Liver (tissue), 9 donors: ENCODE measurements around the gene LRRTM3. TPM values are rescaled to one million over a fixed set of nuclear protein-coding genes. Genes with fewer than 3 reads are reported as not detected.

ENCODE experiments used
- DNase-seq: peaks from one replicate; pipeline ENCODE4 v3.0.0-alpha.2; 2017; ENCODE audit warnings: low spot score
- H3K27ac ChIP-seq, 2 donors: one replicate each; pipeline ENCODE4 v1.7.0; 2013; ENCODE audit warnings: inconsistent platforms in 2 of 2, low read length in 2 of 2, control low read depth in 1 of 2, low read depth in 1 of 2, mild to moderate bottlenecking in 1 of 2
- H3K27me3 ChIP-seq, 4 donors: one replicate each; pipeline versions ENCODE4 v1.6.1 to v1.7.0; 2013; ENCODE audit warnings: low read length in 3 of 4, inconsistent platforms in 1 of 4, mild to moderate bottlenecking in 1 of 4, moderate library complexity in 1 of 4; ENCODE audit not compliant: control insufficient read depth in 4 of 4, insufficient read depth in 4 of 4
- H3K36me3 ChIP-seq, 4 donors: one replicate each; pipeline versions ENCODE4 v1.6.1 to v1.7.0; 2013; ENCODE audit warnings: low read length in 3 of 4, mild to moderate bottlenecking in 3 of 4, low read depth in 1 of 4, moderate library complexity in 1 of 4; ENCODE audit not compliant: control insufficient read depth in 4 of 4, insufficient read depth in 3 of 4
- H3K4me1 ChIP-seq, 4 donors: one replicate each; pipeline versions ENCODE4 v1.6.1 to v1.7.0; 2013; ENCODE audit warnings: low read length in 3 of 4, mild to moderate bottlenecking in 3 of 4, moderate library complexity in 1 of 4; ENCODE audit not compliant: control insufficient read depth in 4 of 4, insufficient read depth in 4 of 4
- H3K4me3 ChIP-seq, 3 donors: one replicate each; pipeline versions ENCODE4 v1.6.1 to v1.7.0; 2013; ENCODE audit warnings: low read length in 3 of 3, control low read depth in 1 of 3, low read depth in 1 of 3, mild to moderate bottlenecking in 1 of 3
- H3K9ac ChIP-seq, 2 donors: one replicate each; pipeline ENCODE4 v1.7.0; 2013; ENCODE audit warnings: low read length in 2 of 2, mild to moderate bottlenecking in 2 of 2, moderate library complexity in 2 of 2, control low read depth in 1 of 2, low read depth in 1 of 2
- H3K9me3 ChIP-seq, 4 donors: one replicate each; pipeline versions ENCODE4 v1.6.1 to v1.7.0; 2013; ENCODE audit warnings: low read length in 3 of 4; ENCODE audit not compliant: control insufficient read depth in 4 of 4
- ATF3 ChIP-seq: IDR thresholded peaks from 2 replicates; pipeline ENCODE4 v1.6.1; 2016; ENCODE audit warnings: antibody characterized with exemption
- CTCF ChIP-seq: fragments of 150-350 bp; IDR thresholded peaks from 2 replicates; pipeline ENCODE4 v1.5.1; 2017; ENCODE audit warnings: improper control_type of control experiment, low read depth, low read length; ENCODE audit not compliant: missing input control
- EGR1 ChIP-seq, 2 donors: IDR thresholded peaks; 2 replicates each; pipeline ENCODE4 v1.6.1; 2016 to 2018; ENCODE audit warnings: antibody characterized with exemption in 2 of 2, low read depth in 2 of 2
- FOXA2 ChIP-seq: IDR thresholded peaks from 2 replicates; pipeline ENCODE4 v1.6.1; 2016; ENCODE audit warnings: antibody characterized with exemption
- GABPA ChIP-seq, 2 donors: IDR thresholded peaks in 1 of 2; conservative IDR thresholded peaks in 1 of 2; 2 replicates each; pipeline ENCODE4 v1.6.1; 2016; ENCODE audit warnings: antibody characterized with exemption in 2 of 2, mild to moderate bottlenecking in 1 of 2, moderate library complexity in 1 of 2
- HNF4A ChIP-seq, 2 donors: conservative IDR thresholded peaks; 2 replicates each; pipeline ENCODE4 v1.6.1; 2016; ENCODE audit warnings: antibody characterized with exemption in 2 of 2, mild to moderate bottlenecking in 2 of 2
- HNF4G ChIP-seq: IDR thresholded peaks from 2 replicates; pipeline ENCODE4 v1.6.1; 2016; ENCODE audit warnings: antibody characterized with exemption
- JUND ChIP-seq, 2 donors: IDR thresholded peaks; 2 replicates each; pipeline ENCODE4 v1.6.1; 2016; ENCODE audit warnings: antibody characterized with exemption in 2 of 2
- MAX ChIP-seq: IDR thresholded peaks from 2 replicates; pipeline ENCODE4 v1.6.1; 2016; ENCODE audit warnings: antibody characterized with exemption
- RAD21 ChIP-seq, 2 donors: IDR thresholded peaks; 2 replicates each; pipeline ENCODE4 v1.6.1; 2016; ENCODE audit warnings: antibody characterized with exemption in 2 of 2, mild to moderate bottlenecking in 2 of 2
- RXRA ChIP-seq, 2 donors: IDR thresholded peaks; 2 replicates each; pipeline ENCODE4 v1.6.1; 2017 to 2018; ENCODE audit warnings: antibody characterized with exemption in 2 of 2, mild to moderate bottlenecking in 1 of 2
- SP1 ChIP-seq: IDR thresholded peaks from 2 replicates; pipeline ENCODE4 v1.6.1; 2018; ENCODE audit warnings: antibody characterized with exemption, mild to moderate bottlenecking
- TAF1 ChIP-seq: conservative IDR thresholded peaks from 2 replicates; pipeline ENCODE4 v1.6.1; 2016; ENCODE audit warnings: antibody characterized with exemption, mild to moderate bottlenecking
- YY1 ChIP-seq: IDR thresholded peaks from 2 replicates; pipeline ENCODE4 v1.6.1; 2016; ENCODE audit warnings: antibody characterized with exemption, mild to moderate bottlenecking
- WGBS: extraction: QIAGEN DNeasy Blood & Tissue Kit; methylation state at CpG from one replicate; pipeline ENCODE4 v1.1.7; 2013; 5-methylcytosine and 5-hydroxymethylcytosine counted together
- polyA plus RNA-seq, 2 donors: library from polyadenylated mRNA; stranded (reverse) in 1 of 2; unstranded in 1 of 2; fragments of 200-250 nt in 1 of 2; fragments of >200 nt in 1 of 2; fragmentation: Nextera tagmentation in 1 of 2; extraction: Ambion mirVana in 1 of 2; gene quantifications; one replicate each; pipeline versions ENCODE4 v1.2.1 to v1.2.3, GENCODE V29; 2013 to 2015
- total RNA-seq, 2 donors: library from RNA; depleted of rRNA; stranded (reverse); fragments of >200 nt; gene quantifications; one replicate each; pipeline ENCODE4 v1.2.3, GENCODE V29; 2014
- donor health status: healthy.
- donor health status: healthy.
- donor health status: healthy.
- donor health status: healthy.
- donor health status: healthy.

LRRTM3 gene
- not detected for total RNA-seq
- polyA plus RNA-seq: under 1 TPM in 1 of 2 donors, not detected in 1; 0.67 TPM

GRCh38 chr10:66925896-66926715 is at the start of gene LRRTM3:
LRRTM3 (plus strand) TSS chr10:66926036.
- no peak within 1 kb of the TSS for H3K27ac ChIP-seq
- TF ChIP-seq SP1 (no peak), YY1 (peak; percentile 35), HNF4G (peak; percentile 17), CTCF (peak; percentile 76), RXRA (IDR thresholded peaks at IDR 0.05) (peak in 1 of 2 donors; percentile 39), JUND (IDR thresholded peaks at IDR 0.05) (no peak), MAX (no peak), RAD21 (IDR thresholded peaks at IDR 0.05) (peak; percentile 76 to 84), HNF4A (conservative IDR thresholded peaks at IDR 0.05) (peak; percentile 5 to 44), TAF1 (no peak), EGR1 (IDR thresholded peaks at IDR 0.05; ENCODE audit: low read depth in 2 of 2) (no peak)
- H3K4me1 ChIP-seq: peaks cover 0 to 20% (median 15%) of the 10 kb centered on the region in 4 donors
- peaks cover 0 to 5% (median under 1%) of the 10 kb centered on the region in 4 donors for H3K27me3 ChIP-seq
- WGBS: 7% methylated on average over 16 of the region's 16 CpGs
- H3K4me3 ChIP-seq: peak within 1 kb of the TSS in 2 of 3 donors; percentile 5 to 46
- no peaks in the 10 kb centered on the region for H3K36me3 ChIP-seq
- no peak for DNase-seq
- H3K9me3 ChIP-seq: no peaks in the 10 kb centered on the region
- H3K9ac ChIP-seq: no peak within 1 kb of the TSS

- no peak for TF ChIP-seq FOXA2
- no peak for TF ChIP-seq MAX
- TF ChIP-seq SP1: no peak
- TF ChIP-seq RXRA (IDR thresholded peaks at IDR 0.05): no peak
- TF ChIP-seq YY1: no peak
- 63% methylated on average over 2 of the region's 2 CpGs for WGBS
- Histone ChIP-seq H3K4me1 (no peaks in the 10 kb centered on the region), H3K4me3 (no peak overlapping the region), H3K27ac (no peak overlapping the region), H3K9ac (no peak overlapping the region), H3K9me3 (no peaks in the 10 kb centered on the region), H3K36me3 (no peaks in the 10 kb centered on the region), H3K27me3 (no peaks in the 10 kb centered on the region)
- no peak for DNase-seq
Measured at GRCh38 chr10:66877361-66877760, 48.5 kb upstream of the LRRTM3 start.

- WGBS: 63% methylated on average over 1 of the region's 1 CpG
- DNase-seq: no peak
- H3K9me3 ChIP-seq: no peaks in the 10 kb centered on the region
Measured at GRCh38 chr10:66880292-66880691, 45.5 kb upstream of the LRRTM3 start.

More at GRCh38 chr10:66880292-66880691, 45.5 kb upstream of the LRRTM3 start:
- no peak overlapping the region for H3K27ac ChIP-seq
- no peak overlapping the region for H3K9ac ChIP-seq
- no peak overlapping the region for H3K4me3 ChIP-seq
- no peaks in the 10 kb centered on the region for H3K4me1 ChIP-seq
- TF ChIP-seq ATF3 (no peak), RAD21 (IDR thresholded peaks at IDR 0.05) (no peak), MAX (no peak), TAF1 (no peak), GABPA (IDR thresholded peaks at IDR 0.05 in 1 of 2, conservative IDR thresholded peaks at IDR 0.05 in 1 of 2) (no peak), CTCF (no peak)
- no peaks in the 10 kb centered on the region for H3K27me3 ChIP-seq
- no peaks in the 10 kb centered on the region for H3K36me3 ChIP-seq
